Transverse colon (tissue), 4 donors: Measurements from ENCODE around the gene CDC5L. TPM values are rescaled to one million over a fixed set of nuclear protein-coding genes. Genes with fewer than 3 reads are reported as not detected.

Experiments used
- DNase-seq: peaks from one replicate; pipeline ENCODE4 v3.0.0-alpha.2; 2019
- H3K27ac ChIP-seq, 4 donors: fragments of 200-600 bp; sonication (generic); 2 replicates each; pipeline ENCODE4 v1.5.1; 2016 to 2018; ENCODE audit warnings: inconsistent platforms in 4 of 4
- H3K27me3 ChIP-seq: fragments of 200-600 bp; sonication (generic); 2 replicates; pipeline ENCODE4 v1.5.1; 2017; ENCODE audit warnings: inconsistent platforms
- H3K36me3 ChIP-seq, 4 donors: fragments of 200-600 bp; sonication (generic); 2 replicates each; pipeline ENCODE4 v1.5.1; 2017 to 2019; ENCODE audit warnings: inconsistent platforms in 4 of 4
- H3K4me1 ChIP-seq, 4 donors: fragments of 200-600 bp; sonication (generic); 2 replicates each; pipeline ENCODE4 v1.5.1; 2017 to 2020; ENCODE audit warnings: inconsistent platforms in 4 of 4
- H3K4me3 ChIP-seq, 4 donors: fragments of 200-600 bp; sonication (generic); 1 replicate in 1 of 4; 2 replicates in 3 of 4; pipeline versions ENCODE4 v1.5.1 to v1.6.1; 2017 to 2019; ENCODE audit warnings: inconsistent platforms in 4 of 4
- H3K9me3 ChIP-seq, 2 donors: fragments of 200-600 bp; sonication (generic); 2 replicates each; pipeline ENCODE4 v1.5.1; 2017 to 2019; ENCODE audit warnings: inconsistent platforms in 2 of 2
- CTCF ChIP-seq, 5 experiments: fragments of 200-600 bp in 3 of 5; fragments of 450-650 bp in 2 of 5; sonication (generic) in 3 of 5; IDR thresholded peaks; 1 replicate in 2 of 5; 2 replicates in 3 of 5; pipeline ENCODE4 v1.5.1; 2016 to 2017; ENCODE audit warnings: antibody characterized with exemption in 5 of 5, inconsistent platforms in 3 of 5, mild to moderate bottlenecking in 2 of 5, moderate library complexity in 1 of 5
- EP300 ChIP-seq: sonication (generic); formaldehyde crosslinking; IDR thresholded peaks from one replicate; pipeline ENCODE4 v1.6.1; 2017; ENCODE audit warnings: antibody characterized with exemption, low read depth
- POLR2A ChIP-seq: fragments of 450-650 bp; IDR thresholded peaks from one replicate; pipeline ENCODE4 v1.6.1; 2016; ENCODE audit warnings: antibody characterized with exemption, mild to moderate bottlenecking, moderate library complexity
- POLR2AphosphoS5 ChIP-seq, 3 donors: sonication (generic); formaldehyde crosslinking; IDR thresholded peaks; one replicate each; pipeline ENCODE4 v1.6.1; 2016; ENCODE audit warnings: antibody characterized with exemption in 3 of 3
- WGBS, 2 donors: methylation state at CpG; one replicate each; pipeline ENCODE4 v1.1.5; 2018; ENCODE audit warnings: low coverage in 1 of 2; 5-methylcytosine and 5-hydroxymethylcytosine counted together
- in situ Hi-C, 4 donors: fragments of 200-750 bp; cut with MboI; loops; one replicate each; pipeline versions ENCODE4 v1.15.0 to v1.15.1; 2017; ENCODE audit warnings: low sequenced_read_pairs in 3 of 4, low pct_ligation_motif_present in 1 of 4, low pct_unique_long_range_greater_than_20kb in 1 of 4
- intact Hi-C: fragments of 100-400 bp; cut with DNase I; formaldehyde crosslinking; loops from one replicate; pipeline ENCODE4 v1.15.1; 2023; ENCODE audit warnings: low total_unique reads
- total RNA-seq, 4 donors: library from RNA; depleted of rRNA; stranded (reverse); fragments of >200 nt; gene quantifications; one replicate each; pipeline ENCODE4 v1.1.0, GENCODE V29; 2016

Gene CDC5L
- total RNA-seq, 4 donors from 2014 or later = 8.2 to 49.6 (median 15.2) TPM

DNA sequence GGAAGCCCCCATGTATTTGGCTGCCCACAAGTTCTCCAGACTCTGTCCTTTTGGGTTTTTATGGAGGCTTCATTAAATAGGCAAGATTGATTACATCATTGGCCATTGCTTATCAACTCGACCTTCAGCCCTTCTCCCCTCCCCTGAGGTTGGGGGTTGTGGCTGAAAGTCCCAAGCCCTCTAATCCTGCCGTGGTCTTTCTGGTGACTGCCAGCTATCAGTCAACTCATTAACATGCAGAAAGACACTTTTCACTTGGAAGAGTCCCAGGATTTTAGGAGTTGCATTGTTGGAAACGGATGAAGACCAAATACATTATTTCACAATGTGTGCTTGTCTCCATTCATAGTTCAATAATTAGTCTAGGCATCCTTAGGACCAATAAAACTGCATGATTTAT, 9.5 kb downstream of the CDC5L start:
- Histone ChIP-seq H3K27me3 (no peaks in the 10 kb centered on the region), H3K36me3 (peaks cover 0 to 65% (median 29%) of the 10 kb centered on the region in 4 donors), H3K4me1 (no peaks in the 10 kb centered on the region), H3K27ac (no peak overlapping the region), H3K9me3 (no peaks in the 10 kb centered on the region), H3K4me3 (no peak overlapping the region)
- DNase-seq = no peak
- 63 to 83% methylated on average over 1 to 3 of the region's 3 CpGs for WGBS, 2 donors
- TF ChIP-seq EP300 (no peak), POLR2A (no peak), CTCF (IDR thresholded peaks at IDR 0.05) (no peak), POLR2AphosphoS5 (IDR thresholded peaks at IDR 0.05) (no peak)
- intact Hi-C loops = no loop called here
- in situ Hi-C loops = no loop called here

DNA sequence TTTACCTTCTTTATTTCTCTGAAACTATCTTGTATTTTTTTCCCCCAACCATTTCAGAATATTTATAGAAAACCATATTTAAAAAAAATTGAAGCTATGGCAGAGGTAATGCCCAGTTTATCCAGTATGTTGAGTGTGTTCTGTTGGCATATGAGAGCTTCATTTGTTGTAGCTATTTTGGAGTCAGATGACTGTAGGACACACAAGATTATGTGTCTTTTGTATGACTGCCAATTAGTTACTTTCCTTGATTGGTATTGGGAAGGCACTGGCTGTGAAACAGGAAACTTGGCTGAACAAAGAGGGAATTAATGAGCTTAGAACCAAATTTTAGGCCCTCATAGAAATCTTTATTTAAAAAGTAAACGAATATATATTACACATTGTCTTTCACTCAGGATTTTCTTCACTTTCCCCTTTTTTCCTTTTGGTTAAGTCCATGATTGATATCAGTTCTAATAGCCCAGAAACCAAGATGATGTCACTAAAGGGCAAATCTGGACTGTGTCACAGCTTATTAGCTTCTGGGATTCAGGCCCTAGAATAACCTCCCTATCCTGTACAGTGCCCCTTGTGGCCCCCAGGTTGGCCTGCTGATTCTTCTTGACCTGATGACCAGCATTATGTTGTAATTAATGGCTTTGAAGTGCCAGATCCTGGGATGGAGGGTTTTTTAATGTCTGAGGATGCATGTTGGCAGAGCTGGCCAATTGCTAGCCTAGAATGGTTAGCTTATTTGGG, 10.1 kb downstream of the CDC5L start:
- intact Hi-C loops = no loop called here
- Histone ChIP-seq H3K27ac (no peak overlapping the region), H3K4me3 (no peak overlapping the region), H3K9me3 (no peaks in the 10 kb centered on the region), H3K27me3 (no peaks in the 10 kb centered on the region), H3K4me1 (peaks cover 0 to 3% (median 0%) of the 10 kb centered on the region in 4 donors), H3K36me3 (peaks cover 0 to 60% (median 27%) of the 10 kb centered on the region in 4 donors)
- TF ChIP-seq CTCF (IDR thresholded peaks at IDR 0.05) (no peak), EP300 (no peak), POLR2A (no peak), POLR2AphosphoS5 (IDR thresholded peaks at IDR 0.05) (no peak)
- DNase-seq = no peak
- in situ Hi-C loops = no loop called here
- 83 to 89% methylated on average over 1 of the region's 1 CpG for WGBS, 2 donors

- TF ChIP-seq CTCF (IDR thresholded peaks at IDR 0.05) (no peak), POLR2A (no peak), POLR2AphosphoS5 (IDR thresholded peaks at IDR 0.05) (no peak), EP300 (no peak)
- intact Hi-C loops = no loop called here
- Histone ChIP-seq H3K9me3 (no peaks in the 10 kb centered on the region), H3K4me3 (no peak overlapping the region), H3K27me3 (no peaks in the 10 kb centered on the region), H3K36me3 (peaks cover 0 to 64% (median 26%) of the 10 kb centered on the region in 4 donors), H3K4me1 (peaks cover 0 to 4% (median 0%) of the 10 kb centered on the region in 4 donors), H3K27ac (no peak overlapping the region)
- DNase-seq = no peak
- 77 to 82% methylated on average over 2 of the region's 2 CpGs for WGBS, 2 donors
- in situ Hi-C loops = no loop called here
Observed at GRCh38 chr6:44399991-44400390, 12.5 kb downstream of the CDC5L start.

DNA sequence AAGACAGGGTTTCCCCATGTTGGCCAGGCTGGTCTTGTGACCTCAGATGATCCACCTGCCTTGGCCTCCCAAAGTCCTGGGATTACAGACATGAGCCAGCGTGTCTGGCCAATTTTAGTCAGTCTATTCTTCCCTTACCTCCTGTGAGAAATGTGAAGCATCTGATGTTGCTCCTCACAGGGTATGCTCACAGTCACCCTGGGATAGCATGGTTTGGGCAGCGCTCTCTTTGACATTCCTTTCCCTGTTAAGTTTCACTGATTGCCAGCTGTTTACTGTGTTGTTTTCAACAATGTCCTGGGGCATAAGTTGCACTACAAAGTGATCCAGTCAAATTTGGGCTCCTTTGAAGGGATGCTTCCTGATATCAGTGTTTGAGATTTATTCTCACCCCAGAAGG, 13.1 kb downstream of the CDC5L start:
- Histone ChIP-seq H3K4me3 (no peak overlapping the region), H3K9me3 (no peaks in the 10 kb centered on the region), H3K27me3 (no peaks in the 10 kb centered on the region), H3K36me3 (peaks cover 0 to 70% (median 26%) of the 10 kb centered on the region in 4 donors), H3K4me1 (peaks cover 0 to 4% (median 0%) of the 10 kb centered on the region in 4 donors), H3K27ac (no peak overlapping the region)
- TF ChIP-seq POLR2A (no peak), EP300 (no peak), POLR2AphosphoS5 (IDR thresholded peaks at IDR 0.05) (no peak), CTCF (IDR thresholded peaks at IDR 0.05) (no peak)
- WGBS, 2 donors = 96 to 100% methylated on average over 2 of the region's 2 CpGs
- no peak for DNase-seq
- in situ Hi-C loops = no loop called here
- intact Hi-C loops = no loop called here
